Hematopoietic multipotent progenitor cell treated with erythropoietin and hydrocortisone succinate and interleukin-3 and kit ligand, for 6 days (in vitro differentiated cells): ENCODE data around the gene LDLRAP1.
"Not testable (repeated sequence)": the region's sequence is repeated elsewhere in the genome, so short reads cannot be mapped to it uniquely, and the experiment has no call there.

ENCODE experiments used
- DNase-seq: peaks from one replicate; pipeline ENCODE4 v3.0.0-alpha.2; 2015

Gene LDLRAP1

DNA sequence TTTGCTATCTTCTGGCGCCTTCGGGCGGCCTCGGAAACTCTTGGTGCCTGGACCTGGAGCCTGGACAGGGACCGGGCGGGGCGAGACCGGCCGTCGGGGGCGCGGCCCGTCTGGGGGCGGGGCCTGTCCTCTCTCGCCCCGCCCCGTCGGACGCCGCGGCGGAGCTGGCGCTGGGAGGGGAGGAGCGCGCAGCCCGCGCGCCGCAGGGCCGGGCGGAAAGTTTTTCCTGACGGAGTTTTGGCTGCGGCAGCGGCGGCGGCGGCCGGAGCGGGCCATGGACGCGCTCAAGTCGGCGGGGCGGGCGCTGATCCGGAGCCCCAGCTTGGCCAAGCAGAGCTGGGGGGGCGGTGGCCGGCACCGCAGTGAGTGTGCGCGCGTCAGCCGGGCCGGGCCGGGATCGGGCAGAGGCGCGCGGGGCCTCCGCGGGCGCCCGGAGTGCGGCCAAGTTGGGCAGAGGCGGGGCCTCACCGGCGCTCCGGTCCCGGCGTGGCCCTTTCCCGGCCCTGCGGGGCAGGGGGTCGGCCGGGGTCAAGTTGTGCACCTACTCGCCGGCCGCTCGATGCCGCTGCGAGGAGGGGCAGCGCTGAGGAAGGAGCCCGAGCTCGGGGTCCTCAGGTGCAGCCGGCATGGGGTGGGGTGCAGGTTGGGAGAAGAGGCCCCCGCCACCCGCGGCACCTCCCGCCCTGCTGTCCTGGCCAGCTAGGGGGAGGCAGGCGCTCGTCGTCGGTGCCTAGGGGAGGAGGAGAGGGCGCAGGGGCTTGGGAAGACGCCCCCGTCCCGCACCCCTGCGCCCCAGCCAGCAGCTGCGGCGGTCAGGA is at the start of gene LDLRAP1:
Gene LDLRAP1, plus strand, starts transcription at position 182 of the 818 bp plus-strand sequence. Its CDS starts 93 bp downstream, at position 275.
- peak; percentile 82 for DNase-seq

- DNase-seq: no peak
Measured at GRCh38 chr1:25494952-25495351, 48.5 kb upstream of the LDLRAP1 start.

- DNase-seq: no peak
Measured at GRCh38 chr1:25500694-25501093, 42.7 kb upstream of the LDLRAP1 start.

DNA sequence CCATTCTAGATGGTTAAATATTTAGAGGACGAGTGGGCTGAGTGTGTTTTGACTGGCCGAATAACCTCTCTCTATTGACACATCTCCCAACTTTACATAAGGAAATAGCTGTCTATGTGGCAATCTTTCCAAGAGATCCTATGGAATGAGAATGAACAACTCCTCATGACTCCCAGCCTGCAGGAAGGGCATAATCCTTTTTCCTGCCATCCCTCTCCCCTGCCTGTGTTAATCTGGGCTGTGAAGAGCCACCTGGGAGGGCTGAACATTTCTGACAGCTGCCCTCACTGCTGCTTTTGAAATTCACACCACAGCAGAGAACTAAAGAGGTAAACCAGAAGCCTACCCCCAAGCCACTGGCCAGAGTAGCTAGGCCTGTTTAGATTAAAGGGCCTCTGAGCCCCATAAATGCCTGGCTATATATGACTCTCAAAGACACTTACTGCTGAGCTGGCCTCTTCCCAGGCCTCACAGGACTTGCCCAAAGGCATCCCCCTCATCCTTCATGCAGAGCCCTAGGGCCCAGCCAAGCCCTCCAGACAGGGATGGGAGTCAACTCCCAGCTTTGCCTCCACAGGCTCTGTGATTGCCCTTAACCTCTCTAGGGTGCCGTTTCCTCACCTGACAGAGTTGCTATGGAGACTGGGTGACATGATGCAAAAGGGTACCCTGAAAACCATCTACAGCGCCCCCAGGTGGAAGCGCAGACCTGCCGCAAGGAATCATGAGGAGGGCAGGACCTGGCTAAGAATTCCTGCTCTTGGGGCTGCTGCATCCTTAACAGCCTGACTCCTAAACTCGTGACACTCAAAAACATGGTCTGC is 42.0 kb upstream of the LDLRAP1 start:
- DNase-seq: peak; percentile 27

DNA sequence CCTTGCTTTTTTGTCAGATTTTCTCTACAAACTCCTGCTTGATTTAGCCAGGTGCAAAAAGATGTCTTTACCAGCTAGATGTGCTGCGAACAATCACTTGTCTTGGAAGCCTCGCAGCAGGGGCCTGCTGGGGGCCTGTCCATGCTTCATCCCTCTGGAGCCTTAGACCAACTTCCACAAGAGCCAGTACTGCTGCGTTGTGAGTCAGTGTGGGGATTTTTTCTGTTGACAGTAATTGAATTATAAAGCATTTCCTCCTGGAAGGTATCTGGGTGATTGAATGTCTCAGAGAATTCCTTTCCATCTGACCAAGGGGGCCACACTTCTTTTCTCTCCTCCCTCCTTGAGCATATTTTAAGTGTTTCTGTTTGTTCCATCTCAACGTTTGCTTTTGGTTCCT is 40.4 kb upstream of the LDLRAP1 start:
- no peak for DNase-seq

DNA sequence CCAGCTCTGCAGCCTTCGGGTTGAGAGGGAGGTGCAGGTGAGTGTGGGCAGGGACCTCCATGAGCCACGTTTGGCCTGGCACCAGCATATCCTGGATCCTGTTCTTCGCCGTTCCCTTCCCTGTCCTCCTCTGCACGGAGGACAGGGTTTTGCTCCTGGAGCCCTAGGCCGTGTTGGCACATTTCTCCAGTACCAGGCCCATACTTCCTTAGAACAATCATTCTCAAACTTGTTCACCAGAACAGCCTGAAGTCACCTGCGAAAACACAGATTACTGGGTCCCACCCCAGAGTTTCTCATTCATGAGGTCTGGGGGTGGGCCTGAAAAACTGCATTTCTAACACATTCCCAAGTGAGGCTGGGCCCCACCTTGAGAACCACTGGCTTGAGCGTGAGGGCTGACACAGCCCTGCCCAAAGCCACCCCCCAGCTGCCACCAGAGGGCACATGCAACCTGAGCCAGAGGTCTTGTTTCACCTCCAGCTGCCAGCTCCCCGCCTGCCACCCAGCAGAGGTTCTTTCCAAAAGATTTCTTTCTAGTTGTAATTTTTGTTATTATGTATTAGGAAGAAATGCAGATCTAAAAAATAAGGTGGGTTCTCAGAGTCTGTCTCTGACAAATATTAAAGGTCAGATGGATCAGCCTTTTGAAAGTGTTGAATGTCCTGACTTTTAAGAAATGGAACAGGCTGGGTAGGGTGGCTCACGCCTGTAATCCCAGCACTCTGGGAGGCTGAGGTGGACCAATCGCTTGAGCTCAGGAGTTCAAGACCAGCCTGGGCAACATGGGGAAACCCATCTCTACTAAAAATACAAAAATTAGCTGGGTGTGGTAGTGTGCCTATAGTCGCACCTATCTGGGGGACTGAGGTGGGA is 39.6 kb upstream of the LDLRAP1 start:
- DNase-seq: peak; percentile 76

GRCh38 chr1:25504706-25505595 is 38.5 kb upstream of the LDLRAP1 start:
- no peak for DNase-seq

DNA sequence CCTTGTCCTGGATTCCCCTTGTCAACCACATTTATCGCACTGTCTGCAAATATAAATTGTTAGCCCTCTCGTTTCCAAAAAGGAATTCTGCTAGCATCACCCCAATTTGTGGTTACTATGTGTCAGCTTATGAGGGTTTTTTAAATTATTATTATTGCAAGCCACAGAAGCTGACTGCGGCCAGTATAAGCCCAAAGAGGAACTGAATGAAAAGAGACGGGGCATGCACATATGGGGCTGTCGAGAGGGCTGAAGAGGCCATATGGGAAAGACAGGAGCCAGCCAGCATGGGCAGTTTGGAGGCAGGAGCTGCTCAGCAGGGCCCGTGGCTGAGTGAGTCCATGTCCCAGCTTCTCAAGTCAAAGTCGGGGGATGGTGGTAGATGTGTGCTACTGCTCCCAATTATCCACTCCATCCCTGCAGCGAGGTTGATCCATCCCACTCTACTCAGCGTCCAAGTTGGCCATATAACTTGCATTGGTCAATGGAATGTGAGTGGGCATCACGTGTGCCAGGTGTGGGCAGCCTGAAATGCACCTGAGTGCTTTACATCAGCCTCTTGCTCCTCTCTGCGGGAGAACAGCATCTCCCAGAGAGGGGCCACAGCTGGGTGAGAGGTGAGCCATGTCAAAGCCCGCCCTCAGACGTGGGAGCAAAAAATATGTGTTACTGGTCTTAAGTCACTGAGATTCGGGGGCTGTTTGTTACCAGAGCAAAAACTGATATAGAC is 37.6 kb upstream of the LDLRAP1 start:
- DNase-seq: peak; percentile 26

- DNase-seq: not testable (repeated sequence)
Measured at GRCh38 chr1:25506566-25507463, 36.6 kb upstream of the LDLRAP1 start.

DNA sequence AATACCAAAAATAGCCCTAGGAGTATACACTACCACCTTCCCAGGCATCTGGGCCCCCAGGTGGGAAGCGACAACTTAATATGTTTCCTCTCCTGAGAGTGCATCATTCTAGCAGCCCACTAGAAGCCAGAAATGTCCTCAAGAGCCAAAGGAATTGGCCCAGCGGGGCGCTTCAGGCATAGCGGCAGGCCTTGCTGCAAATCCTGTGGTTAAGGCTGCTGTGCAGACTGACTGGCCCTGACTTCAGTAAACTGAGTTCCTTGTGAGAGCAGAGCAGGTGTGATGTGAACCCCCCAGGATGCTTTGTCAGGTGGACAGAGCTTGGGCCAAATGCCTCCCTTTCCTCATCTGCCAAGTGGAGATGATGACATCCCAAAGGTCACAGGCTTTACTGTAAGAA is 29.7 kb upstream of the LDLRAP1 start:
- no peak for DNase-seq

GRCh38 chr1:25515033-25515432 is 28.4 kb upstream of the LDLRAP1 start:
- no peak for DNase-seq

GRCh38 chr1:25516686-25517085 is 26.7 kb upstream of the LDLRAP1 start:
- DNase-seq: no peak

GRCh38 chr1:25517476-25518394 is 25.7 kb upstream of the LDLRAP1 start:
- DNase-seq: no peak

DNA sequence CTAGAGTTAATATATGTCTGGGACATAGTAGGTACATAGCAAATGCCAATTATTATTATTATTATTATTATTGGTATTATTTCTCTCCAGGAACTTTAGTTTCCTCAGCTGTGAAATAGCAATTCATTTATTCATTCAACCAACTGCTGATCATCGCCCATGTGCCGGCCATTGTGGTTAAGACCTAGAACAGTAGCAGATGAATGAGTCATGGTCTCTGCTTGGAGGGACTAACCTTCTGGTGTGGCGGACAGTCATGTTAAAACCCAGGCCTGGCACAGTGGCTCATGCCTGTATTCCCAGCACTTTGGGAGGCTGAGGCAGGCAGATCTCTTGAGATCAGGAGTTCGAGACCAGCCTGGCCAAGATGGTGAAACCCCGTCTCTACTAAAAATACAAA is 23.8 kb upstream of the LDLRAP1 start:
- no peak for DNase-seq

DNA sequence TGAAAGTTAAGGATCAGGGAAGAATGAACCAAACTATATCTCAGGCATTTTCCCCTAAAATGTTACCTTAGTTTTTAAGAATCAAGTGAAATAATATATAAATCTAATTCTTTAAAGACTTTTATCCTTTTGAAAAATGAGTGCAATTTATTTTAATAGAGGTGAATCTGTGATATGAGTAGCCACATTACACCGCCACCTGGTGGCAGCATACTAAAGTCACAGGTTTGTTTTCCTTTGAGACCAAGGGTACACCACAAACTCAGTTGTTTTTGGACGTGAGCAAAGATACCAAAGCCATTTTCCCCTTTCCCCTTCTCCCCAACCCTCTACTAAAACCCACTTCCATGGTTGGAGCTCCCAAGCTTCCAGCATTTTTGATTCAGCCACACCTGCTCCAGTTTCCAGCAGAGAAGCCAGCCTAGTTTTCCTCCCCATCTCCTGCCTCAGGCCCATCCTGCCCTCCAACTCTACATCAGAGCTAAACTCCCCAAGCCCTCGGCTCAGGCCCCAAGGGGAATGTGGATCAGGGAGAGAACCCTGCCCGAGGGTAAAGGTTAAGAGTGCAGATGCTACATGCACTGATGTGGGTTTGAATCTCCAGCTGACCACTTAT is 22.9 kb upstream of the LDLRAP1 start:
- peak; percentile 87 for DNase-seq

DNA sequence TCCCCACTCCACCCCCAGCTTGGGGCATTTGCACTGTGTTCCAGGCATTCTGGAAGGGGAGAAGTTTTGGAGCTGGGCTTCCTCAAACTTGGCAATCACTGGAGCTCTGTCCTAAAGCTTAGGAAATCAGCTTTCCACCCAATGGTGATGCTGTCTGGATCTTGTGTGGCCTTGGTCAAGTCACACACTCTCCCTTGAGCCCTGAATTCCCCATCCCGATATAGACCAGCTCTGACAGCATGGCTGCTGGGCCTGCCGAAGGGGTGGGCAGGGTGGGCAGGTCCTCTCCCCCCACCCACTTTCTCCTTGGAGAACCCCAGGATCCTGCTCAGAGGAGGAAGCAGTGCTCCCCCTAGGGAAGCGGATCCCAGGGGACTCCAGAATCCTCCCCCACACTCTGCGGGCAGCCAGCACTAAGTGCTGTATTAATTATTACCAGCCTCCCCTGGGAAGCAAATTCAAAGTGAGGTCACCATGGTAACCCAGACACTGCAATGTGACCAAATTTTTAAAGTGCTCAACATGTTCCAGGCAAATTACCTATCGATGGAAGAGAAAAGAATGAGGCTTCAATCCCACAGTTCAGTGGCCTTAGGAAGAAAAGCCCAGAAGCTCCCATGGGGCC is 21.3 kb upstream of the LDLRAP1 start:
- no peak for DNase-seq

DNA sequence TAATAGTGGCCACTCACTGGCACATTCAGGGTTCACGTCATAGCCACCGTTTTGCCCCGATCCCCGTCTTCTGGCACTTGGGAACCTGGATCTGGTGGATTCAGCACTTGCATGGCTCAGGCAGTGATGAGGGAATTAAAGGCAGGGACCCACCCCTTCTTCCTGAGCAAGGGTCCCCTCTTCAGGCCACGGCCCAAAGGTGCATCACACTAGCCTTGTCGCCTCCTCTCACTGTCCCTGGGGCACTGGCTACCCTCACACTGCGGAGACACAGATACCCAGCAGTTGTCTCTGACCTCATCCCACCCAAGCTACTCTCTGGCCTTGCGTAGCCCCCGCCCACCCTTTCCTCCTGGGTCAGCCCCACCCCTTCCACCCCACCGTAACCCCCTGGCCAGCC is 19.9 kb upstream of the LDLRAP1 start:
- DNase-seq: peak; percentile 58
